ENCODE data around the gene SERINC5.
"Not testable (repeated sequence)": the region's sequence is repeated elsewhere in the genome, so short reads cannot be mapped to it uniquely, and the experiment has no call there.

SERINC5 gene

DNA sequence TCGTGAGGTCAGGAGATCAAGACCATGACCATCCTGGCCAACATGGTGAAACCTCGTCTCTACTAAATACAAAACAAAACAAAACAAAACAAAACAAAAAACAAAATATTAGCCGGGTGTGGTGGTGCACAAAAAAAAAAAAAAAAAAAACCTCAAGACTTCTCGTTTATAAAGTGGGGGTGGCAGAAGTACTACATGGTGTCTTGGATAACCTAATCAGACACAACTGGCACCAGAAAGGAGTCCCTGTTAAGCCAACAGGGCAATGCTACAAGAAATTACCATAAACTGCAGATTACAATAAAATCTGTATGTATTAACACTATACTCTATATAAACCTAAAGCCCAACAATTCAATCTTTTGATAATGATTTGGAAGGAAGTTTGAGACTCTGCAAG lies 50.0 kb downstream of the SERINC5 start:
- Histone ChIP-seq H3K27ac (ENCODE audit: insufficient read depth, low read length, poor library complexity, severe bottlenecking) (peak overlapping the region; percentile 0), H3K9me3 (ENCODE audit: control insufficient read depth, low read length) (no peaks in the 10 kb centered on the region), H3K4me3 (ENCODE audit: insufficient read depth, low read depth, low read length, poor library complexity, severe bottlenecking) (no peak overlapping the region), H3K36me3 (ENCODE audit: control insufficient read depth, insufficient read depth, low read length) (peaks cover 29% of the 10 kb centered on the region), H3K4me1 (ENCODE audit: control insufficient read depth, insufficient read depth, low read length, poor library complexity, severe bottlenecking) (peaks cover 44% of the 10 kb centered on the region), H3K27me3 (replicated peaks; ENCODE audit: control insufficient read depth, insufficient read depth, low read length, poor library complexity, severe bottlenecking) (no peaks in the 10 kb centered on the region)
- no peak for DNase-seq

DNA sequence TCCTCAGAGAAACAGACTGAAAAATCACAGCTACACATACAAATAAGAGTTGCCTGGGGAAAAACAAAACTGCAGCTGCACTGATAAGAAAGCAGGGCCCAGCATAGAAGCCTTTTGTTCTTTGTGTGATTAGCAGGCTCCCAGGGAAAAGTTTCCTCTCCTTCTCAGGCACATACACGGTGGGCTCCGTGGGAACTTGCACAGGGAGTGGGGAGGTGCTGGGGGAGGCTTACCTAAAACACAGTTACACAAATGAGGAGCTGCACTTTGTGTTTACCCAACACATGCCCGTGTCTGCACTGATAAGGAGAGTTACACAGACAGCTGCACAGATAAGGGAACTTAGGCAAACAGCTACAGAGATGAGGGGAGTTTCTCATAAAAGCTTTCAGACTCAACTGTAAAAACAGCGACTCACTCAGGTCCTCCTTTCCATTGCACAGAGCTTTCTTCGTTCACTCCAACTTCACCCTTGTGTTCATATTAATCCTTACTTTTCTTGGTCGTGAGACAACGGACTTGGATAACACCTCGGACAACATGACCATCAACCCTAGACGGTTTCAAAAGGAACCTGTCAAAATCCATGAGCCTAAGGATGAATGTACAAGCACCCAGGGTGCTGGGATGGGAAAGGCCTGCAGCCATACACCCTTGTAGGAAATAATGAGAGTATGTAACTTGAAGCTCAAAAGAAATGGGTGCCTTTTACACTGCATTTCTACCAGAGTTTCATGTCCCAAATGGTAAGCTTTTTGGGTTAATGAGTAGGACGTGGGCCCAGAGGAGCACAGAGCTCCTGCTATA lies 50.8 kb downstream of the SERINC5 start:
- Histone ChIP-seq H3K27ac (ENCODE audit: insufficient read depth, low read length, poor library complexity, severe bottlenecking) (peak overlapping the region; percentile 38), H3K4me1 (ENCODE audit: control insufficient read depth, insufficient read depth, low read length, poor library complexity, severe bottlenecking) (peaks cover 37% of the 10 kb centered on the region), H3K4me3 (ENCODE audit: insufficient read depth, low read depth, low read length, poor library complexity, severe bottlenecking) (no peak overlapping the region), H3K9me3 (ENCODE audit: control insufficient read depth, low read length) (no peaks in the 10 kb centered on the region), H3K27me3 (replicated peaks; ENCODE audit: control insufficient read depth, insufficient read depth, low read length, poor library complexity, severe bottlenecking) (no peaks in the 10 kb centered on the region), H3K36me3 (ENCODE audit: control insufficient read depth, insufficient read depth, low read length) (peaks cover 29% of the 10 kb centered on the region)
- DNase-seq = no peak

GRCh38 chr5:80201763-80202162 lies 54.1 kb downstream of the SERINC5 start:
- not testable (repeated sequence) for DNase-seq; H3K9me3 ChIP-seq (ENCODE audit: control insufficient read depth, low read length); H3K4me3 ChIP-seq (ENCODE audit: insufficient read depth, low read depth, low read length, poor library complexity, severe bottlenecking); H3K27ac ChIP-seq (ENCODE audit: insufficient read depth, low read length, poor library complexity, severe bottlenecking); H3K27me3 ChIP-seq (replicated peaks; ENCODE audit: control insufficient read depth, insufficient read depth, low read length, poor library complexity, severe bottlenecking)
- H3K4me1 ChIP-seq (ENCODE audit: control insufficient read depth, insufficient read depth, low read length, poor library complexity, severe bottlenecking) = peaks cover 31% of the 10 kb centered on the region
- H3K36me3 ChIP-seq (ENCODE audit: control insufficient read depth, insufficient read depth, low read length) = peaks cover 38% of the 10 kb centered on the region

DNA sequence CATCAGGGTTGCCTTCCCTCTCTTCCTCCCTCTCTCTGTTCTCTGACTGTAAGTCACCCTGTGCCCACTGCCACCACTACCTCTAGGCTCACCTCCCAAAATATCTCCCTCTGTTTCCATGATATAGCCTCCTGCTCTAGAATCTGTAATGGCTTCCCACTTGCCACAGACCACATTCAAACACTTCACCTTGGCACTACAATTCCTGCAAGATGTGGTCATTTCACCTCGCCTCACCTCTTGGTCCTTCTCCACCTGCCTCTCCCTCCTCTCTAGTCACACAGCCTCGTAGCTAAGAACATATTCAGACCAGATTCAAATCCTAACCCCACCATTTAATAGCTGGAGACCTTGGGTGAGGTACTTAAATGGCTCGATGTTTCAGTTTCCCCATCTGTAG lies 56.9 kb downstream of the SERINC5 start:
- H3K27ac ChIP-seq (ENCODE audit: insufficient read depth, low read length, poor library complexity, severe bottlenecking) = peak overlapping the region; percentile 19
- no peak for DNase-seq
- no peaks in the 10 kb centered on the region for H3K9me3 ChIP-seq (ENCODE audit: control insufficient read depth, low read length)
- H3K4me3 ChIP-seq (ENCODE audit: insufficient read depth, low read depth, low read length, poor library complexity, severe bottlenecking) = no peak overlapping the region
- peaks cover 31% of the 10 kb centered on the region for H3K4me1 ChIP-seq (ENCODE audit: control insufficient read depth, insufficient read depth, low read length, poor library complexity, severe bottlenecking)
- no peaks in the 10 kb centered on the region for H3K27me3 ChIP-seq (replicated peaks; ENCODE audit: control insufficient read depth, insufficient read depth, low read length, poor library complexity, severe bottlenecking)
- peaks cover 34% of the 10 kb centered on the region for H3K36me3 ChIP-seq (ENCODE audit: control insufficient read depth, insufficient read depth, low read length)

DNA sequence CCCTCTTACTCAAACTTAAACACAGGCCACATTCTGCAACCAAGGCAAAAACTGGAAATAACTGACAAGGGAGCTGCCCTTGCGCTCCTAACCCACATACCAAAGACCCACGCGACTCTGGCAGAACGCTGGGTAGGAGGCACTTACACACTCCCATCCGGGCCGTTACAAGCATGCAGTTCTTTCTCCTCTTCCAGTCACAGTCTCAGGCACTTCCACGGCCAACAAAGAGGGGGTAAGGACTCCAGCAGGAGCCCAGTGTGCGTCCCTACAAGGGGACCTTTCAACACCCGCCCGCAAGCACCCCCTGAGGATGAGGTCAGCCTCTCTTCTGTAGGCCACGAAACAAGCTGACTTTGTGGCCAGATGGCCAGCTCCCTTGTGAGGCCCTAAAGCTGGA lies 57.4 kb downstream of the SERINC5 start:
- DNase-seq = no peak
- Histone ChIP-seq H3K36me3 (ENCODE audit: control insufficient read depth, insufficient read depth, low read length) (peaks cover 29% of the 10 kb centered on the region), H3K27ac (ENCODE audit: insufficient read depth, low read length, poor library complexity, severe bottlenecking) (peak overlapping the region; percentile 19), H3K4me3 (ENCODE audit: insufficient read depth, low read depth, low read length, poor library complexity, severe bottlenecking) (no peak overlapping the region), H3K9me3 (ENCODE audit: control insufficient read depth, low read length) (no peaks in the 10 kb centered on the region), H3K27me3 (replicated peaks; ENCODE audit: control insufficient read depth, insufficient read depth, low read length, poor library complexity, severe bottlenecking) (no peaks in the 10 kb centered on the region), H3K4me1 (ENCODE audit: control insufficient read depth, insufficient read depth, low read length, poor library complexity, severe bottlenecking) (peaks cover 36% of the 10 kb centered on the region)

- Histone ChIP-seq H3K27me3 (replicated peaks; ENCODE audit: control insufficient read depth, insufficient read depth, low read length, poor library complexity, severe bottlenecking) (no peaks in the 10 kb centered on the region), H3K4me3 (ENCODE audit: insufficient read depth, low read depth, low read length, poor library complexity, severe bottlenecking) (no peak overlapping the region), H3K9me3 (ENCODE audit: control insufficient read depth, low read length) (no peaks in the 10 kb centered on the region), H3K36me3 (ENCODE audit: control insufficient read depth, insufficient read depth, low read length) (peaks cover 9% of the 10 kb centered on the region), H3K27ac (ENCODE audit: insufficient read depth, low read length, poor library complexity, severe bottlenecking) (peak overlapping the region; percentile 41), H3K4me1 (ENCODE audit: control insufficient read depth, insufficient read depth, low read length, poor library complexity, severe bottlenecking) (peaks cover 52% of the 10 kb centered on the region)
- DNase-seq = no peak
Measured at GRCh38 chr5:80195837-80196400, 59.9 kb downstream of the SERINC5 start.

DNA sequence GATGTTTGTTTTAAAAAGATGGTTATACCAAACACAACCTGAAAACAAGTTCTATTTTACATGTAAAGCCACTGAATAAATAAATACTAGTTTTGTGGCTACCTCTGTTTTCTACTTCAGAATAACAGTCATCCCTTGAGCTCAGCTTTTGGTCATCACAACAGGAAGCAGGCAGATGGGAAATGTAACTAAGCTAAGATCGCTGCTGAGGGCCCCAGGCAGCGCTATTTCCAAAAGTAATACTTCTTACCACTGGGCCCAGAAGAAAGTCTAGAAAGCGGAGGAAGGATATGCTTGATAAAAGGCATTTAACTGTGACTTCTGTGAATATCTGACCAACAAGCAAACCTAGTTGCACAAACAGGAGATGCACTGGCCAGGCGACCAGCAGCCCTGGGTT lies 61.4 kb downstream of the SERINC5 start:
- H3K27ac ChIP-seq (ENCODE audit: insufficient read depth, low read length, poor library complexity, severe bottlenecking) = peak overlapping the region; percentile 74
- peaks cover 64% of the 10 kb centered on the region for H3K4me1 ChIP-seq (ENCODE audit: control insufficient read depth, insufficient read depth, low read length, poor library complexity, severe bottlenecking)
- DNase-seq = no peak

GRCh38 chr5:80193401-80193800 lies 62.4 kb downstream of the SERINC5 start:
- peaks cover 61% of the 10 kb centered on the region for H3K4me1 ChIP-seq (ENCODE audit: control insufficient read depth, insufficient read depth, low read length, poor library complexity, severe bottlenecking)
- H3K27ac ChIP-seq (ENCODE audit: insufficient read depth, low read length, poor library complexity, severe bottlenecking) = peak overlapping the region; percentile 74
- H3K4me3 ChIP-seq (ENCODE audit: insufficient read depth, low read depth, low read length, poor library complexity, severe bottlenecking) = peak overlapping the region; percentile 7
- no peaks in the 10 kb centered on the region for H3K27me3 ChIP-seq (replicated peaks; ENCODE audit: control insufficient read depth, insufficient read depth, low read length, poor library complexity, severe bottlenecking)
- no peaks in the 10 kb centered on the region for H3K9me3 ChIP-seq (ENCODE audit: control insufficient read depth, low read length)
- peaks cover 6% of the 10 kb centered on the region for H3K36me3 ChIP-seq (ENCODE audit: control insufficient read depth, insufficient read depth, low read length)
- DNase-seq = no peak

More for the DNA sequence above, 61.4 kb downstream of the SERINC5 start:
- H3K27me3 ChIP-seq (replicated peaks; ENCODE audit: control insufficient read depth, insufficient read depth, low read length, poor library complexity, severe bottlenecking) = no peaks in the 10 kb centered on the region
- H3K4me3 ChIP-seq (ENCODE audit: insufficient read depth, low read depth, low read length, poor library complexity, severe bottlenecking) = peak overlapping the region; percentile 7
- H3K36me3 ChIP-seq (ENCODE audit: control insufficient read depth, insufficient read depth, low read length) = peaks cover 9% of the 10 kb centered on the region
- H3K9me3 ChIP-seq (ENCODE audit: control insufficient read depth, low read length) = no peaks in the 10 kb centered on the region

- DNase-seq = no peak
- Histone ChIP-seq H3K27me3 (replicated peaks; ENCODE audit: control insufficient read depth, insufficient read depth, low read length, poor library complexity, severe bottlenecking) (no peaks in the 10 kb centered on the region), H3K27ac (ENCODE audit: insufficient read depth, low read length, poor library complexity, severe bottlenecking) (peak overlapping the region; percentile 74), H3K36me3 (ENCODE audit: control insufficient read depth, insufficient read depth, low read length) (no peaks in the 10 kb centered on the region), H3K4me1 (ENCODE audit: control insufficient read depth, insufficient read depth, low read length, poor library complexity, severe bottlenecking) (peaks cover 62% of the 10 kb centered on the region), H3K4me3 (ENCODE audit: insufficient read depth, low read depth, low read length, poor library complexity, severe bottlenecking) (peak overlapping the region; percentile 7), H3K9me3 (ENCODE audit: control insufficient read depth, low read length) (no peaks in the 10 kb centered on the region)
Measured at GRCh38 chr5:80192507-80193241, 63.2 kb downstream of the SERINC5 start.

GRCh38 chr5:80191991-80192398 lies 63.9 kb downstream of the SERINC5 start:
- H3K4me1 ChIP-seq (ENCODE audit: control insufficient read depth, insufficient read depth, low read length, poor library complexity, severe bottlenecking) = peaks cover 68% of the 10 kb centered on the region
- no peaks in the 10 kb centered on the region for H3K36me3 ChIP-seq (ENCODE audit: control insufficient read depth, insufficient read depth, low read length)
- peak overlapping the region; percentile 9 for H3K4me3 ChIP-seq (ENCODE audit: insufficient read depth, low read depth, low read length, poor library complexity, severe bottlenecking)
- peak in 1 of 3 donors; percentile 33 for DNase-seq
- peak overlapping the region; percentile 74 for H3K27ac ChIP-seq (ENCODE audit: insufficient read depth, low read length, poor library complexity, severe bottlenecking)
- no peaks in the 10 kb centered on the region for H3K9me3 ChIP-seq (ENCODE audit: control insufficient read depth, low read length)
- no peaks in the 10 kb centered on the region for H3K27me3 ChIP-seq (replicated peaks; ENCODE audit: control insufficient read depth, insufficient read depth, low read length, poor library complexity, severe bottlenecking)

Data from effector memory CD4-positive, alpha-beta T cell (primary cell).